Measurements from ENCODE around the gene GSTM4.

Gene GSTM4

GRCh38 chr1:109639841-109640184, 16.1 kb upstream of the GSTM4 start:
- H2AFZ ChIP-seq (ENCODE audit: low read depth, low read length) = no peak overlapping the region
- DNase-seq (no peak), ATAC-seq (ENCODE audit: insufficient read depth, low read depth) (peak; percentile 20)
- H3K4me1 ChIP-seq (ENCODE audit: insufficient read depth, low read length) = peaks cover 2% of the 10 kb centered on the region
- H3K9me3 ChIP-seq (ENCODE audit: insufficient read depth, low read length, severe bottlenecking) = no peaks in the 10 kb centered on the region
- no peak overlapping the region for H3K4me3 ChIP-seq (ENCODE audit: low read depth in 1 of 2, low read length in 2 of 2)
- no peak overlapping the region for H3K27ac ChIP-seq (ENCODE audit: low read length)
- H3K79me2 ChIP-seq (ENCODE audit: insufficient read depth, low read length) = no peaks in the 10 kb centered on the region
- H3K36me3 ChIP-seq (ENCODE audit: insufficient read depth, low read length) = no peaks in the 10 kb centered on the region
- H3K9ac ChIP-seq (ENCODE audit: low read depth, low read length) = no peak overlapping the region
- H4K20me1 ChIP-seq (ENCODE audit: insufficient read depth, low read length) = no peaks in the 10 kb centered on the region
- H3K27me3 ChIP-seq (ENCODE audit: insufficient read depth, low read length, poor library complexity) = no peaks in the 10 kb centered on the region
- no peak for TF ChIP-seq CTCF (IDR thresholded peaks at IDR 0.05; ENCODE audit: borderline replicate concordance, extremely low read depth, low read length, poor library complexity, severe bottlenecking)
- no peak for TF ChIP-seq EZH2 (IDR thresholded peaks at IDR 0.05; ENCODE audit: borderline replicate concordance, low read depth, low read length, severe bottlenecking)
- H3K4me2 ChIP-seq (ENCODE audit: insufficient read depth, low read length) = no peak overlapping the region

GRCh38 chr1:109640285-109640865, 15.5 kb upstream of the GSTM4 start:
- no peaks in the 10 kb centered on the region for H3K36me3 ChIP-seq (ENCODE audit: insufficient read depth, low read length)
- peak; percentile 91 for ATAC-seq (ENCODE audit: insufficient read depth, low read depth)
- no peaks in the 10 kb centered on the region for H4K20me1 ChIP-seq (ENCODE audit: insufficient read depth, low read length)
- H3K4me1 ChIP-seq (ENCODE audit: insufficient read depth, low read length) = peaks cover 2% of the 10 kb centered on the region
- DNase-seq = peak; percentile 88
- H2AFZ ChIP-seq (ENCODE audit: low read depth, low read length) = peak overlapping the region; percentile 59
- H3K79me2 ChIP-seq (ENCODE audit: insufficient read depth, low read length) = no peaks in the 10 kb centered on the region
- no peak overlapping the region for H3K4me2 ChIP-seq (ENCODE audit: insufficient read depth, low read length)
- H3K9me3 ChIP-seq (ENCODE audit: insufficient read depth, low read length, severe bottlenecking) = no peaks in the 10 kb centered on the region
- H3K27ac ChIP-seq (ENCODE audit: low read length) = no peak overlapping the region
- H3K27me3 ChIP-seq (ENCODE audit: insufficient read depth, low read length, poor library complexity) = no peaks in the 10 kb centered on the region
- H3K9ac ChIP-seq (ENCODE audit: low read depth, low read length) = no peak overlapping the region
- no peak overlapping the region for H3K4me3 ChIP-seq (ENCODE audit: low read depth in 1 of 2, low read length in 2 of 2)
- TF ChIP-seq EZH2 (IDR thresholded peaks at IDR 0.05; ENCODE audit: borderline replicate concordance, low read depth, low read length, severe bottlenecking) (no peak), CTCF (IDR thresholded peaks at IDR 0.05; ENCODE audit: borderline replicate concordance, extremely low read depth, low read length, poor library complexity, severe bottlenecking) (peak; percentile 98)

GRCh38 chr1:109641078-109641740, 14.7 kb upstream of the GSTM4 start:
- Histone ChIP-seq H3K36me3 (ENCODE audit: insufficient read depth, low read length) (no peaks in the 10 kb centered on the region), H3K9ac (ENCODE audit: low read depth, low read length) (no peak overlapping the region), H2AFZ (ENCODE audit: low read depth, low read length) (no peak overlapping the region), H3K4me3 (ENCODE audit: low read depth in 1 of 2, low read length in 2 of 2) (no peak overlapping the region), H3K4me2 (ENCODE audit: insufficient read depth, low read length) (no peak overlapping the region), H3K4me1 (ENCODE audit: insufficient read depth, low read length) (peaks cover 2% of the 10 kb centered on the region), H4K20me1 (ENCODE audit: insufficient read depth, low read length) (no peaks in the 10 kb centered on the region), H3K27ac (ENCODE audit: low read length) (no peak overlapping the region), H3K9me3 (ENCODE audit: insufficient read depth, low read length, severe bottlenecking) (no peaks in the 10 kb centered on the region), H3K27me3 (ENCODE audit: insufficient read depth, low read length, poor library complexity) (no peaks in the 10 kb centered on the region), H3K79me2 (ENCODE audit: insufficient read depth, low read length) (no peaks in the 10 kb centered on the region)
- no peak for DNase-seq
- ATAC-seq (ENCODE audit: insufficient read depth, low read depth) = no peak
- TF ChIP-seq EZH2 (IDR thresholded peaks at IDR 0.05; ENCODE audit: borderline replicate concordance, low read depth, low read length, severe bottlenecking) (no peak), CTCF (IDR thresholded peaks at IDR 0.05; ENCODE audit: borderline replicate concordance, extremely low read depth, low read length, poor library complexity, severe bottlenecking) (no peak)

All from DND-41 (cell line).